ENCODE results near the gene DNAJB8. TPM values are rescaled to one million over a fixed set of nuclear protein-coding genes. Genes with fewer than 3 reads are reported as not detected.

The DNAJB8 gene
- total RNA-seq, 1 experiment from 2014 or later: not detected

- ChIA-PET POLR2A (ENCODE audit: low non-redundant PET) (no interaction called here), CTCF (no interaction called here)
- Histone ChIP-seq H3K36me3 (ENCODE audit: insufficient read depth, low read length, poor library complexity, severe bottlenecking) (no peaks in the 10 kb centered on the region), H3K27ac (ENCODE audit: low read depth, low read length, poor library complexity, severe bottlenecking) (no peak overlapping the region), H3K4me3 (ENCODE audit: low read depth, low read length, poor library complexity, severe bottlenecking) (no peak overlapping the region), H3K27me3 (replicated peaks; ENCODE audit: insufficient read depth, low read depth, low read length, poor library complexity) (no peaks in the 10 kb centered on the region), H3K4me1 (ENCODE audit: insufficient read depth, low read length, poor library complexity, severe bottlenecking) (no peaks in the 10 kb centered on the region), H3K9me3 (ENCODE audit: low read depth, low read length, poor library complexity, severe bottlenecking) (no peaks in the 10 kb centered on the region)
- intact Hi-C loops (cut with micrococcal nuclease; ENCODE audit: unreplicated experiment): no loop called here
- no TSS peak for BruUV-seq (replicated peaks)
- TF ChIP-seq CTCF (conservative IDR thresholded peaks at IDR 0.05; ENCODE audit: low read depth, low read length) (no peak), EZH2 (IDR thresholded peaks at IDR 0.05; ENCODE audit: borderline replicate concordance, low read depth, low read length, poor library complexity, severe bottlenecking) (no peak)
- DNase-seq (ENCODE audit: low spot score): no peak
Observed at GRCh38 chr3:128457937-128458336, 8.8 kb downstream of the DNAJB8 start.

GRCh38 chr3:128456776-128457715 lies 9.6 kb downstream of the DNAJB8 start:
- ChIA-PET POLR2A (ENCODE audit: low non-redundant PET) (no interaction called here), CTCF (no interaction called here)
- BruUV-seq (replicated peaks): no TSS peak
- H3K4me1 ChIP-seq (ENCODE audit: insufficient read depth, low read length, poor library complexity, severe bottlenecking): no peaks in the 10 kb centered on the region
- no peak for DNase-seq (ENCODE audit: low spot score)
- H3K27ac ChIP-seq (ENCODE audit: low read depth, low read length, poor library complexity, severe bottlenecking): no peak overlapping the region
- TF ChIP-seq EZH2 (IDR thresholded peaks at IDR 0.05; ENCODE audit: borderline replicate concordance, low read depth, low read length, poor library complexity, severe bottlenecking): no peak
- no peak for TF ChIP-seq CTCF (conservative IDR thresholded peaks at IDR 0.05; ENCODE audit: low read depth, low read length)
- no peaks in the 10 kb centered on the region for H3K36me3 ChIP-seq (ENCODE audit: insufficient read depth, low read length, poor library complexity, severe bottlenecking)
- no peak overlapping the region for H3K4me3 ChIP-seq (ENCODE audit: low read depth, low read length, poor library complexity, severe bottlenecking)
- no peaks in the 10 kb centered on the region for H3K9me3 ChIP-seq (ENCODE audit: low read depth, low read length, poor library complexity, severe bottlenecking)
- H3K27me3 ChIP-seq (replicated peaks; ENCODE audit: insufficient read depth, low read depth, low read length, poor library complexity): no peaks in the 10 kb centered on the region
- intact Hi-C loops (cut with micrococcal nuclease; ENCODE audit: unreplicated experiment): no loop called here

- Histone ChIP-seq H3K9me3 (ENCODE audit: low read depth, low read length, poor library complexity, severe bottlenecking) (no peaks in the 10 kb centered on the region), H3K4me1 (ENCODE audit: insufficient read depth, low read length, poor library complexity, severe bottlenecking) (no peaks in the 10 kb centered on the region), H3K27me3 (replicated peaks; ENCODE audit: insufficient read depth, low read depth, low read length, poor library complexity) (no peaks in the 10 kb centered on the region), H3K27ac (ENCODE audit: low read depth, low read length, poor library complexity, severe bottlenecking) (no peak overlapping the region), H3K4me3 (ENCODE audit: low read depth, low read length, poor library complexity, severe bottlenecking) (no peak overlapping the region), H3K36me3 (ENCODE audit: insufficient read depth, low read length, poor library complexity, severe bottlenecking) (no peaks in the 10 kb centered on the region)
- no TSS peak for BruUV-seq (replicated peaks)
- CTCF ChIA-PET: no interaction called here
- POLR2A ChIA-PET (ENCODE audit: low non-redundant PET): no interaction called here
- no peak for TF ChIP-seq CTCF (conservative IDR thresholded peaks at IDR 0.05; ENCODE audit: low read depth, low read length)
- no peak for TF ChIP-seq EZH2 (IDR thresholded peaks at IDR 0.05; ENCODE audit: borderline replicate concordance, low read depth, low read length, poor library complexity, severe bottlenecking)
- intact Hi-C loops (cut with micrococcal nuclease; ENCODE audit: unreplicated experiment): no loop called here
- DNase-seq (ENCODE audit: low spot score): no peak
Observed at GRCh38 chr3:128455786-128456748, 10.6 kb downstream of the DNAJB8 start.

Data from A673 (cell line).